Fibroblast of peridontal ligament (primary cell): Measurements from ENCODE around the gene FBXL7.

ENCODE experiments used
- DNase-seq: peaks from one replicate; pipeline ENCODE4 v3.0.0-alpha.2; 2010; ENCODE audit errors: extremely low read depth

Gene FBXL7

GRCh38 chr5:15614679-15615078 lies 114.7 kb downstream of the FBXL7 start:
- DNase-seq = no peak

- peak; percentile 28 for DNase-seq
Observed at GRCh38 chr5:15615859-15616258, 115.9 kb downstream of the FBXL7 start.

GRCh38 chr5:15618938-15619337 lies 119.0 kb downstream of the FBXL7 start:
- no peak for DNase-seq

- DNase-seq = peak; percentile 83
Observed at GRCh38 chr5:15620501-15620900, 120.5 kb downstream of the FBXL7 start.

GRCh38 chr5:15621094-15621493 lies 121.1 kb downstream of the FBXL7 start:
- peak; percentile 79 for DNase-seq

- no peak for DNase-seq
Observed at GRCh38 chr5:15623794-15624193, 123.8 kb downstream of the FBXL7 start.

GRCh38 chr5:15627109-15627508 lies 127.1 kb downstream of the FBXL7 start:
- no peak for DNase-seq

- no peak for DNase-seq
Observed at GRCh38 chr5:15627647-15628046, 127.7 kb downstream of the FBXL7 start.

- peak; percentile 47 for DNase-seq
Observed at GRCh38 chr5:15630441-15630840, 130.5 kb downstream of the FBXL7 start.

- DNase-seq = no peak
Observed at GRCh38 chr5:15634591-15635288, 134.8 kb downstream of the FBXL7 start.

GRCh38 chr5:15635289-15635616 lies 135.3 kb downstream of the FBXL7 start:
- no peak for DNase-seq

GRCh38 chr5:15637345-15637744 lies 137.4 kb downstream of the FBXL7 start:
- DNase-seq = no peak

GRCh38 chr5:15637886-15638285 lies 137.9 kb downstream of the FBXL7 start:
- no peak for DNase-seq

- DNase-seq = no peak
Observed at GRCh38 chr5:15638296-15638695, 138.3 kb downstream of the FBXL7 start.

- no peak for DNase-seq
Observed at GRCh38 chr5:15639288-15639687, 139.3 kb downstream of the FBXL7 start.

- no peak for DNase-seq
Observed at GRCh38 chr5:15640116-15640515, 140.1 kb downstream of the FBXL7 start.

GRCh38 chr5:15643731-15644130 lies 143.8 kb downstream of the FBXL7 start:
- no peak for DNase-seq

- DNase-seq = no peak
Observed at GRCh38 chr5:15645381-15646160, 145.6 kb downstream of the FBXL7 start.

- DNase-seq = peak; percentile 76
Observed at GRCh38 chr5:15646371-15646770, 146.4 kb downstream of the FBXL7 start.

GRCh38 chr5:15647251-15647650 lies 147.3 kb downstream of the FBXL7 start:
- no peak for DNase-seq

- DNase-seq = no peak
Observed at GRCh38 chr5:15650266-15650665, 150.3 kb downstream of the FBXL7 start.

- no peak for DNase-seq
Observed at GRCh38 chr5:15654779-15655178, 154.8 kb downstream of the FBXL7 start.

- DNase-seq = no peak
Observed at GRCh38 chr5:15655683-15656082, 155.7 kb downstream of the FBXL7 start.
